HEK293T (cell line): ENCODE data around the gene BICC1.

Experiments
- CTCF ChIA-PET: fragments of 350-600 bp; formaldehyde crosslinking; extraction: SDS; loops from one replicate; lab custom pipeline; 2021; ENCODE audit warnings: antibody characterized with exemption, inconsistent platforms; lab: Yijun Ruan, JAX
- POLR2A ChIA-PET: fragments of 350-600 bp; formaldehyde crosslinking; extraction: SDS; loops from one replicate; lab custom pipeline; 2020; ENCODE audit warnings: antibody characterized with exemption, inconsistent platforms; lab: Yijun Ruan, JAX
- DNase-seq: peaks from one replicate; pipeline ENCODE4 v3.0.0; 2012; ENCODE audit warnings: mixed read lengths; ENCODE audit errors: extremely low spot score
- ARNT ChIP-seq: fragments of 450-650 bp; IDR thresholded peaks from 2 replicates; pipeline ENCODE4 v1.6.1; 2017; ENCODE audit warnings: mild to moderate bottlenecking
- BHLHE40 ChIP-seq: fragments of 450-650 bp; IDR thresholded peaks from 2 replicates; pipeline ENCODE4 v1.6.1; 2016; ENCODE audit warnings: mild to moderate bottlenecking, moderate library complexity, borderline replicate concordance
- CTBP1 ChIP-seq: fragments of 450-650 bp; IDR thresholded peaks from 2 replicates; pipeline ENCODE4 v1.6.1; 2016; ENCODE audit warnings: borderline replicate concordance
- ELF4 ChIP-seq: fragments of 450-650 bp; IDR thresholded peaks from 2 replicates; pipeline ENCODE4 v1.6.1; 2017; ENCODE audit warnings: antibody characterized with exemption
- FOXA1 ChIP-seq: fragments of 450-650 bp; IDR thresholded peaks from 2 replicates; pipeline ENCODE4 v1.6.1; 2016; ENCODE audit warnings: mild to moderate bottlenecking
- FOXK2 ChIP-seq: fragments of 450-650 bp; IDR thresholded peaks from 2 replicates; pipeline ENCODE4 v1.6.1; 2016; ENCODE audit warnings: mild to moderate bottlenecking
- FOXM1 ChIP-seq: fragments of 450-650 bp; IDR thresholded peaks from 2 replicates; pipeline ENCODE4 v1.6.1; 2017; ENCODE audit warnings: mild to moderate bottlenecking, borderline replicate concordance
- HDGF ChIP-seq: fragments of 450-650 bp; IDR thresholded peaks from 2 replicates; pipeline ENCODE4 v1.6.1; 2017; ENCODE audit warnings: antibody characterized with exemption, borderline replicate concordance
- L3MBTL2 ChIP-seq: fragments of 450-650 bp; conservative IDR thresholded peaks from 2 replicates; pipeline ENCODE4 v1.6.1; 2016; ENCODE audit warnings: mild to moderate bottlenecking
- LEF1 ChIP-seq: fragments of 450-650 bp; IDR thresholded peaks from 2 replicates; pipeline ENCODE4 v1.6.1; 2017; ENCODE audit warnings: mild to moderate bottlenecking, borderline replicate concordance
- NFRKB ChIP-seq: fragments of 450-650 bp; IDR thresholded peaks from 2 replicates; pipeline ENCODE4 v1.6.1; 2016; ENCODE audit warnings: mild to moderate bottlenecking, moderate library complexity
- PKNOX1 ChIP-seq: fragments of 450-650 bp; IDR thresholded peaks from 2 replicates; pipeline ENCODE4 v1.6.1; 2016
- SP1 ChIP-seq: fragments of 450-650 bp; IDR thresholded peaks from 2 replicates; pipeline ENCODE4 v1.6.1; 2017
- SUZ12 ChIP-seq: fragments of 450-650 bp; IDR thresholded peaks from 2 replicates; pipeline ENCODE4 v1.6.1; 2016; ENCODE audit warnings: mild to moderate bottlenecking
- TARDBP ChIP-seq: fragments of 450-650 bp; IDR thresholded peaks from 2 replicates; pipeline ENCODE4 v1.6.1; 2016
- ZNF384 ChIP-seq: fragments of 450-650 bp; IDR thresholded peaks from 2 replicates; pipeline ENCODE4 v1.6.1; 2016

Gene BICC1

GRCh38 chr10:58518775-58519174 is 6.1 kb downstream of the BICC1 start:
- CTCF ChIA-PET: interaction anchor here (0.9 kb wide), 1 partner anchor 17 kb away, joined by 4 read pairs; no protein-coding TSS in a partner anchor
- POLR2A ChIA-PET: no interaction called here
- no peak for DNase-seq
- TF ChIP-seq ZNF384 (no peak), BHLHE40 (no peak), ELF4 (no peak), FOXA1 (no peak), FOXK2 (no peak), LEF1 (no peak), FOXM1 (no peak), CTBP1 (no peak), ARNT (no peak), TARDBP (no peak), PKNOX1 (no peak), L3MBTL2 (no peak), HDGF (no peak), NFRKB (no peak), SP1 (no peak), SUZ12 (no peak)

GRCh38 chr10:58529077-58529728 is 16.5 kb downstream of the BICC1 start:
- no peak for TF ChIP-seq SUZ12
- no peak for TF ChIP-seq HDGF
- no peak for TF ChIP-seq SP1
- no peak for TF ChIP-seq ZNF384
- no peak for TF ChIP-seq ARNT
- no peak for TF ChIP-seq L3MBTL2
- no peak for TF ChIP-seq FOXA1
- TF ChIP-seq ELF4: no peak
- TF ChIP-seq FOXM1: no peak
- no peak for TF ChIP-seq BHLHE40
- TF ChIP-seq LEF1: no peak
- TF ChIP-seq FOXK2: no peak
- POLR2A ChIA-PET: no interaction called here
- CTCF ChIA-PET: no interaction called here
- DNase-seq: no peak

GRCh38 chr10:58531084-58531695 is 18.5 kb downstream of the BICC1 start:
- CTCF ChIA-PET: interaction anchor here (0.6 to 2.0 kb wide), 10 partner anchors 17 to 434 kb away, joined by 3 to 9 read pairs (median 4); no protein-coding TSS in a partner anchor
- no peak for TF ChIP-seq LEF1
- no peak for TF ChIP-seq SP1
- no peak for TF ChIP-seq FOXK2
- TF ChIP-seq ZNF384: no peak
- no peak for TF ChIP-seq FOXA1
- TF ChIP-seq BHLHE40: no peak
- TF ChIP-seq ELF4: no peak
- TF ChIP-seq NFRKB: no peak
- no peak for TF ChIP-seq CTBP1
- POLR2A ChIA-PET: no interaction called here
- peak; percentile 59 for DNase-seq

GRCh38 chr10:58535311-58535710 is 22.6 kb downstream of the BICC1 start:
- ChIA-PET POLR2A (no interaction called here), CTCF (no interaction called here)
- DNase-seq: no peak
- TF ChIP-seq SP1 (no peak), HDGF (no peak), PKNOX1 (no peak), NFRKB (no peak), ELF4 (no peak), FOXA1 (no peak), LEF1 (no peak), ZNF384 (no peak), TARDBP (no peak), FOXM1 (no peak), SUZ12 (no peak), CTBP1 (no peak), ARNT (no peak)

GRCh38 chr10:58543141-58543540 is 30.5 kb downstream of the BICC1 start:
- TF ChIP-seq HDGF: no peak
- TF ChIP-seq PKNOX1: no peak
- no peak for TF ChIP-seq FOXM1
- TF ChIP-seq ARNT: no peak
- TF ChIP-seq NFRKB: no peak
- no peak for DNase-seq
- CTCF ChIA-PET: no interaction called here
- POLR2A ChIA-PET: no interaction called here

GRCh38 chr10:58544135-58544534 is 31.5 kb downstream of the BICC1 start:
- no peak for TF ChIP-seq ELF4
- no peak for TF ChIP-seq FOXK2
- ChIA-PET CTCF (no interaction called here), POLR2A (no interaction called here)
- no peak for DNase-seq

- ChIA-PET CTCF (no interaction called here), POLR2A (no interaction called here)
- DNase-seq: no peak
- no peak for TF ChIP-seq CTBP1
- no peak for TF ChIP-seq HDGF
- no peak for TF ChIP-seq SP1
- no peak for TF ChIP-seq ARNT
- TF ChIP-seq TARDBP: no peak
- TF ChIP-seq ELF4: no peak
- no peak for TF ChIP-seq FOXA1
- TF ChIP-seq PKNOX1: no peak
- TF ChIP-seq BHLHE40: no peak
- no peak for TF ChIP-seq L3MBTL2
- no peak for TF ChIP-seq ZNF384
- TF ChIP-seq NFRKB: no peak
- TF ChIP-seq FOXM1: no peak
- TF ChIP-seq FOXK2: no peak
- TF ChIP-seq LEF1: no peak
Observed at GRCh38 chr10:58545427-58545826, 32.8 kb downstream of the BICC1 start.
